Smooth muscle cell of the coronary artery (primary cell): ENCODE data around the gene ARID4A. TPM values are rescaled to one million over a fixed set of nuclear protein-coding genes. Genes with fewer than 3 reads are reported as not detected.

Source experiments
- total RNA-seq: library from RNA; depleted of rRNA; stranded (reverse); fragments of >200 nt; gene quantifications from 2 replicates; pipeline ENCODE4 v1.2.3, GENCODE V29; 2014; ENCODE audit warnings: low replicate concordance

Gene ARID4A, protein sequence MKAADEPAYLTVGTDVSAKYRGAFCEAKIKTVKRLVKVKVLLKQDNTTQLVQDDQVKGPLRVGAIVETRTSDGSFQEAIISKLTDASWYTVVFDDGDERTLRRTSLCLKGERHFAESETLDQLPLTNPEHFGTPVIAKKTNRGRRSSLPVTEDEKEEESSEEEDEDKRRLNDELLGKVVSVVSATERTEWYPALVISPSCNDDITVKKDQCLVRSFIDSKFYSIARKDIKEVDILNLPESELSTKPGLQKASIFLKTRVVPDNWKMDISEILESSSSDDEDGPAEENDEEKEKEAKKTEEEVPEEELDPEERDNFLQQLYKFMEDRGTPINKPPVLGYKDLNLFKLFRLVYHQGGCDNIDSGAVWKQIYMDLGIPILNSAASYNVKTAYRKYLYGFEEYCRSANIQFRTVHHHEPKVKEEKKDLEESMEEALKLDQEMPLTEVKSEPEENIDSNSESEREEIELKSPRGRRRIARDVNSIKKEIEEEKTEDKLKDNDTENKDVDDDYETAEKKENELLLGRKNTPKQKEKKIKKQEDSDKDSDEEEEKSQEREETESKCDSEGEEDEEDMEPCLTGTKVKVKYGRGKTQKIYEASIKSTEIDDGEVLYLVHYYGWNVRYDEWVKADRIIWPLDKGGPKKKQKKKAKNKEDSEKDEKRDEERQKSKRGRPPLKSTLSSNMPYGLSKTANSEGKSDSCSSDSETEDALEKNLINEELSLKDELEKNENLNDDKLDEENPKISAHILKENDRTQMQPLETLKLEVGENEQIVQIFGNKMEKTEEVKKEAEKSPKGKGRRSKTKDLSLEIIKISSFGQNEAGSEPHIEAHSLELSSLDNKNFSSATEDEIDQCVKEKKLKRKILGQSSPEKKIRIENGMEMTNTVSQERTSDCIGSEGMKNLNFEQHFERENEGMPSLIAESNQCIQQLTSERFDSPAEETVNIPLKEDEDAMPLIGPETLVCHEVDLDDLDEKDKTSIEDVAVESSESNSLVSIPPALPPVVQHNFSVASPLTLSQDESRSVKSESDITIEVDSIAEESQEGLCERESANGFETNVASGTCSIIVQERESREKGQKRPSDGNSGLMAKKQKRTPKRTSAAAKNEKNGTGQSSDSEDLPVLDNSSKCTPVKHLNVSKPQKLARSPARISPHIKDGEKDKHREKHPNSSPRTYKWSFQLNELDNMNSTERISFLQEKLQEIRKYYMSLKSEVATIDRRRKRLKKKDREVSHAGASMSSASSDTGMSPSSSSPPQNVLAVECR
- total RNA-seq: 6.5 and 15.2 TPM in 2 replicates

DNA sequence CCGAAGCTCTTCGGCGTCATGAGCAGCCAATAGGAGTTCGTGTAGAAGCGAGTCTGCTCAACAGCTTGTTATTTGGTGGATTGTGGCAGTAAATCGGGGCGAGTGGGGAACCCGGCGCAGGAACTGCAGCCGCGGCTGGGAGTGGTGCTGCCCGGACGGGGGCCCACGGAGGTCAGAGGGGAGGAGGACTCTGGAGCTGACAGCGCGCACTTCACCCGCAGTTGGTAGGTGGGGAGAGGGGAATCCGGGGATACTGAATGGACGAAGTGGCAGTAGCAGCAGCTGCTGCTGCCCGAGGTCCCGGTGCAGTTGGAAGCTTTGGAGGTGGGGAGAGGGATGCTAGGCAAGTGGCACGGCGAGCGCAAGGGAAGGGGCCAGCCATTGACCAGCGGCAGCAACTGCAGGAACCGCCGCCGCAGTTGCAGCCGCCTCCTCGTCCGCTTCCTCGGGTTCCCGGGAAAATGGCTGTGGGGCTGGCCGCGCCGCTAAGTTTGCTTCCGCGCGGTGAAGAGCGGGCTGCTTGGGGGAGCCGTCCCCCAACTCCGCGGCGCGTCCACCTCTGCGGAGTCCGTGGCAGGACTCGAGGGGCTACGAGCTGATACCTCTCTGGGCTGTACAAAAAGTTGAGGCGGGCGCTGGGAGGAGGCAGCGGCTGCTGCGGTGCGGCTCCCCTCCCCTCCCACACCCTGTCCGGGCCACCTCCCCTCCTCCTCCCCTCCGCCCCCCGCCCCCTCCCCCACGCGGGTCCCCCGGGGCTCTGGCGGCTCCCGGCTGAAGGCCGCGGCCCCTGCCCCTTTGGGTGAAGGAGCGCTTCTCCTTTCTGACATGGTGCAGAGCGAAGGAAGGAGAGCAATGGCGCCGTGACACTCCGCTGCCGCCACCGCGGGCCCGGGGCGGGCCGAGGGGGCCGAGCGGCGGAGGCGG lies at the start of gene ARID4A:
Gene ARID4A (plus strand): TSS at position 79 of the 924 bp plus-strand sequence. CDS start 1,300 bp downstream, outside the sequence.

GRCh38 chr14:58395812-58396788 lies 97.7 kb downstream of the ARID4A start, which contains the start of gene TOMM20L:
TSS of gene TOMM20L (plus strand) at chr14:58395930. CDS start at chr14:58395958, 28 bp downstream.

Other genes with a start within 250 kb of the ARID4A start
- gene ARMH4, start 146.3 kb upstream of the ARID4A start, total RNA-seq: 4.1 and 8.0 TPM in 2 replicates
- gene ACTR10, start 98.4 kb upstream of the ARID4A start, total RNA-seq: 35.9 and 42.7 TPM in 2 replicates
- gene PSMA3, start 53.7 kb upstream of the ARID4A start, total RNA-seq: 28.7 and 75.8 TPM in 2 replicates
- gene TOMM20L, start 97.4 kb downstream of the ARID4A start, total RNA-seq: not detected in 2 replicates
- 7.4 and 12.9 TPM in 2 replicates for gene TIMM9, start 129.0 kb downstream of the ARID4A start, total RNA-seq
- 9.4 and 12.2 TPM in 2 replicates for gene KIAA0586, start 129.2 kb downstream of the ARID4A start, total RNA-seq